Measurements from ENCODE around the gene WDR91.

WDR91 gene

GRCh38 chr7:135195156-135195555, 16.2 kb downstream of the WDR91 start:
- peaks cover 11% of the 10 kb centered on the region for H3K4me1 Mint-ChIP-seq
- ATAC-seq, result no peak
- H3K4me3 Mint-ChIP-seq, result no peak overlapping the region
- no peaks in the 10 kb centered on the region for H3K27me3 Mint-ChIP-seq
- no peak for DNase-seq
- no peaks in the 10 kb centered on the region for H3K9me3 Mint-ChIP-seq
- no peak overlapping the region for H3K27ac Mint-ChIP-seq

DNA sequence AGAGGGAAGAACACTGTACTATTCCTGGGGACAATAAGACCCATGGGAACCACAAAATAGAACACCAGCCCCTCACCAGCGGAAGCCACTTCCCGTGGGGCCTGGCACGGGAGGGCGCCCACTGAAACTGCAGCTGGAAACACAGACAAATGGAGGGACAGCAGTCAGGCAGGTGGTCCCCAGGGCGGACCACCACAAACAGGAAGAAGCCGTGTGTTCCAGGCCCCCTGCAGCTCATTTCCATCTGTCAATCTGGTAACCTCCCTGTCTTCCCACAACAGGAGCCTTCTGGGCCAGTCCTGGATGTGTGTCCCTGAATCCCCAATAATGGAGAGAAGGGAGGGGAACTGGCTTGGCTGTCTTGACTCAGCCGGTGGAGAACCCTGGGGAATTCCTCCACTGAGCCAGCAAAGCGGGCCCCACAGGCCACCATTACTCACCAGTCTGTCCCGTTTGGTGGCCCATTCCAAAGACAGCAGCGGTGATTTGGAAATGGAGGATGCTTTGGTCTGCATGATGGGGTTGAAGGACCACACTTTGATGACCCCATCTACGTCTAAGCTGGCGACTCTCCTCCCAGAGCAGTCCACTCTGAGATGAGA, 16.7 kb downstream of the WDR91 start:
- no peak overlapping the region for H3K27ac Mint-ChIP-seq

DNA sequence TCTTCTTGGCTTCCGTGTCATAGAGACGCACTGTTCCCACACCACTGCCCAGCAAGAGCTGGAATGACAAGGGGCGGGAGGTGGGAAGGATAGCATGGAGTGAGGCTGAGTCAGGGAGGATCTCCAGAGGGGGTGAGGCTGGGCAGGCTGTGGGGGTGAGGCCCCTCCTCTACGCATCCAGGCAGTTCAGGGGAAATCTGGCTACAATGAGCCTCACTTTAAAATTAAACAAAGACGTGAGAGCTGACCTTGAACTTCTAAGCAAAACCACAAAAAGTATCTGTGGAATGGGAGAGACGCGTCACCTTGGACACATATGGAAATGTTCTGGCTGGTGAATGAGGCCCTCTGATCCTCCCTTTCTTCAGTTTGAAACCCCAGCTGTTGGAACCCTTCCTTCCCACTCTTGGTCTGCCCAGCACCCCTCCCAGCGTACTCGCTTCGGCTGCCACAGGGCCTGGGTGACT, 17.7 kb downstream of the WDR91 start:
- Mint-ChIP-seq H3K9me3 (no peaks in the 10 kb centered on the region), H3K27ac (peak overlapping the region in 1 of 2 donors; percentile 54), H3K4me1 (peaks cover 2% of the 10 kb centered on the region), H3K4me3 (no peak overlapping the region), H3K27me3 (no peaks in the 10 kb centered on the region)
- DNase-seq (no peak), ATAC-seq (no peak)

More for the DNA sequence above, 16.7 kb downstream of the WDR91 start:
- ATAC-seq (no peak), DNase-seq (no peak)
- no peaks in the 10 kb centered on the region for H3K9me3 Mint-ChIP-seq
- peaks cover 11% of the 10 kb centered on the region for H3K4me1 Mint-ChIP-seq
- no peaks in the 10 kb centered on the region for H3K27me3 Mint-ChIP-seq
- no peak overlapping the region for H3K4me3 Mint-ChIP-seq

DNA sequence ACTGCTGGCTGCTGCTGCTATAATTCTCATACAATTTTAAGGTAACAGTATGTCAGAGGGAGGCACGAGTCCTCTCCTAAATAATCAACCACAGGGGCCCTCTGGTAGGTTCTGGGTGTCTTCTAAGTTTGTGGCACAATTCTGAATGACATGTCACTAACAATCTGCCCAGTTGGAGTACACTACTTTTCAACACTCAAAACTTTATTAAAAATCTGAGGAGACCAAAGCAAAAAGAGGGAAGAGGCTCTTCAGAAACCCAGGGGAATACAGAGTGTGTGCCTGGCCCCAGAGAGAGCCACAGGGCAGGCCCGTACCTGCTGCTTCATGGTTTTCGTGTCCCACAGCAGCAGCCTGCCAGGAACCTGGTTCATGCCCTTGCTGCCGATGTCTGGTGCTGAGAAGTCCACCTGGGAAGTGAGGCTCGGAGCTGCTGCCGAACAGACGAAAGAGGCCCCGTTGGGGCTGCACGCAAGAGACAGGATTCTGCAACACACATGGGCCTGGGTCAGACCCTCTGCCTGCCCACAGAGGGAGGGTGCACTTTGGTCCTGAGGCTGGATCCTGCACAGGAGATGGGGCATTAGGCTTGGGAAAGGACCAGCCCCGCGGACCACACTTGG, 18.3 kb downstream of the WDR91 start:
- DNase-seq, result no peak
- peak overlapping the region in 1 of 2 donors; percentile 68 for H3K27ac Mint-ChIP-seq
- H3K4me3 Mint-ChIP-seq, result no peak overlapping the region

DNA sequence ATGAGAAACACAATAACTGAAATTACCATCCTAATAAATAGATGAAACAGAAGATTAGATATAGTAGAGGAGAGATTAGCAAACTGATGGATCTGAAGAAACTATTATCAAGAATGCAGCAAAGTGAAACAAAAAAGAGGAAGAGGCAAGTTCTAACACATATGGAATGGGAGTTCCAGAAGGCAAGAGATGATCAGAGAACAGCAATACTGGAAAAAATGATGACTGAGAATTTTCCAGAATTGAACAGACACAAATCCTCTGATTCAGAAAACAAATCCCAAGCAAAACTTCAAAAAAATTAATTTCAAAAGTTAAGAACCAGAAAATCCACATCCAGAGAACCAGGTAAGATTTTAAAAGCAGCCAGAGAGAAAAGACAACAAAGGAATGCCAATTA, 20.6 kb downstream of the WDR91 start:
- H3K9me3 Mint-ChIP-seq, result no peaks in the 10 kb centered on the region
- H3K4me1 Mint-ChIP-seq, result peaks cover 11% of the 10 kb centered on the region
- H3K27ac Mint-ChIP-seq, result peak overlapping the region in 1 of 2 donors; percentile 2
- no peak overlapping the region for H3K4me3 Mint-ChIP-seq
- no peak for DNase-seq
- no peak for ATAC-seq
- H3K27me3 Mint-ChIP-seq, result no peaks in the 10 kb centered on the region

More for the DNA sequence above, 18.3 kb downstream of the WDR91 start:
- Mint-ChIP-seq H3K27me3 (no peaks in the 10 kb centered on the region), H3K9me3 (no peaks in the 10 kb centered on the region), H3K4me1 (no peaks in the 10 kb centered on the region)
- no peak for ATAC-seq

- ATAC-seq (no peak), DNase-seq (no peak)
- H3K4me3 Mint-ChIP-seq, result no peak overlapping the region
- no peaks in the 10 kb centered on the region for H3K27me3 Mint-ChIP-seq
- H3K4me1 Mint-ChIP-seq, result peaks cover 11% of the 10 kb centered on the region
- no peak overlapping the region for H3K27ac Mint-ChIP-seq
- no peaks in the 10 kb centered on the region for H3K9me3 Mint-ChIP-seq
These were observed 21.4 kb downstream of the WDR91 start for GRCh38 chr7:135189961-135190360.

DNA sequence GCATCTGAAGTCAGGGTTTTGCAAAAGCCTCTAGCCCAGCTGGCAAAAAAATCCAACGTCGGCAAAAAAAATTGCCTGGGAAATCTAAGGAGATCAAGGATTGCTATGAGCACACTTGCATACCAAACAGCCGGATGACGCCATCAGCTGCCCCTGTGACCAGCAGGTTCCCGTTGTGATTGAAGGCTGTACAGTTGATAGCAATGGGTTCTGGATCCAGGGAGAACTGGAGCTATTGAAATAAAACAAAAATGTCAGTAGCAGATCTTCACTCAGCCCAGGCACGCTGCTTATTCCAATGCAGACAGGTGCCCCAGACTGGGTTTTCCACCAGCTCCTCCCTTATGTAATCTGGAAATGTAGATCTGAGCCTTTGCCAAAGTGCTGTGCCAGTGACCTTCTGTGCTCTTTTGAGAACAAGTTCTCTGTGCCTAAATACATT, 22.1 kb downstream of the WDR91 start:
- Mint-ChIP-seq H3K4me3 (no peak overlapping the region), H3K27me3 (no peaks in the 10 kb centered on the region), H3K9me3 (no peaks in the 10 kb centered on the region), H3K27ac (peak overlapping the region in 1 of 2 donors; percentile 93), H3K4me1 (peaks cover 11% of the 10 kb centered on the region)
- ATAC-seq, result no peak
- DNase-seq, result no peak

DNA sequence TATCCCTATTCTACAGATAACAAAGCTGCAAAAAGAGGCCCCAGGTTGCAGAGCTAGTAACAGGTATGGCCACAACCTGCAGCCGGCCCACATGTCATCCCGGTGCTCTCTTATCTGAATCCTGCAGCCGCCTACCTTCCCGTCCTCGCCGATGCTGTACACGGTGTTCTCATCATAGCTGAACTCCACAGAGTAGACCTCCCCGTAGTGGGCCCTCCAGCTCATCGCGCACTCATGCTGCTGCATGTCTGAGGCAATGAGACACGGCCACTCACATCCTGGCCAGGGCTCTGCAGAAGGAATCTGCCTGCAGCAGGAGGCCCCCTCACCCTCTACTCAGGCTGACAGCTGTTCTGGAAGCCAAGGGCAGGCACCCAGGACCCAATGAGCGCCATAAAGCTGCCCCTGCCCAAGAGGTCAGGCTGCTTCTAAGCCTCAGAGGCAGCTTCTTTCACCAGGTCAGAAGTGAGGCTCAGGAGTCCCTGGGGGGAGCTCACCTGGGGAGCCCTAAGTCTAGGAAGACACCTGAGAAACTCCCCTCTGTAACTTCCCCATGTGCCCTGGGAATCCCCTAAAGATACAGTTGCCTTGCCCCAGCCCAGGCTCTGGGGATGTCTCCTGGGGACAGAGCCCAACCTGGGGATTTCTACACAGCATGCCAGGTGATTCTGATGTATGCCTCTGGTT, 22.9 kb downstream of the WDR91 start:
- Mint-ChIP-seq H3K9me3 (peaks cover 0 to 4% of the 10 kb centered on the region in 2 donors), H3K4me3 (no peak overlapping the region), H3K27ac (peak overlapping the region in 1 of 2 donors; percentile 28), H3K4me1 (peaks cover 11% of the 10 kb centered on the region), H3K27me3 (no peaks in the 10 kb centered on the region)
- DNase-seq (no peak), ATAC-seq (no peak)

DNA sequence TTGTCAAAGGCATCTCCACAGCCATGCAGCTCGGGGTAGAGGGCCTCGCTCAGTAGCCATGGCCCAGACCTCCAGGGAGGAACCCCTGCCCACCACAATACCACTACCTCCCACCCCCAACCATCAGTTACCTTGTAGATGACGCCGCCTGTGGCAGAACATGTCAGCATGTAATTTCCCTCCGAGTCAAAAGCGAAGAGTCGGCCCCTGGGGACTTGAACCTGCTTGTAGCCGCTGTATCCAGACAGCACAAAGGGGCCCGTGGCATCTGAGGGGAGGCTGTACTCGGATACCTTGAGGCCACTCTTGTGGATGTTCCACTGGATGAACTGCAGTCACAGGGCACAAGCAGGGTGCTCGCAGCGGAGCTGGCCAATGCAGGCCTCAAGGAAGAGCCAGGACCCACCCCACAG, 24.5 kb downstream of the WDR91 start:
- H3K9me3 Mint-ChIP-seq, result peaks cover 5 to 20% of the 10 kb centered on the region in 2 donors
- peak overlapping the region in 1 of 2 donors; percentile 79 for H3K27ac Mint-ChIP-seq

GRCh38 chr7:135186261-135186540, 25.1 kb downstream of the WDR91 start:
- no peak overlapping the region for H3K27ac Mint-ChIP-seq
- H3K27me3 Mint-ChIP-seq, result no peaks in the 10 kb centered on the region
- ATAC-seq (no peak), DNase-seq (no peak)
- no peak overlapping the region for H3K4me3 Mint-ChIP-seq
- H3K9me3 Mint-ChIP-seq, result peaks cover 12 to 27% of the 10 kb centered on the region in 2 donors
- H3K4me1 Mint-ChIP-seq, result peaks cover 11% of the 10 kb centered on the region

More for the DNA sequence above, 24.5 kb downstream of the WDR91 start:
- peak overlapping the region in 1 of 2 donors; percentile 54 for H3K4me3 Mint-ChIP-seq
- H3K4me1 Mint-ChIP-seq, result peaks cover 11% of the 10 kb centered on the region
- DNase-seq (peak in 1 of 2 donors; percentile 65), ATAC-seq (peak; percentile 84)
- no peaks in the 10 kb centered on the region for H3K27me3 Mint-ChIP-seq

GRCh38 chr7:135185471-135186260, 25.7 kb downstream of the WDR91 start:
- Mint-ChIP-seq H3K27me3 (no peaks in the 10 kb centered on the region), H3K4me1 (peaks cover 11% of the 10 kb centered on the region), H3K27ac (peak overlapping the region in 1 of 2 donors; percentile 58), H3K4me3 (no peak overlapping the region), H3K9me3 (peaks cover 14 to 30% of the 10 kb centered on the region in 2 donors)
- no peak for DNase-seq
- no peak for ATAC-seq

DNA sequence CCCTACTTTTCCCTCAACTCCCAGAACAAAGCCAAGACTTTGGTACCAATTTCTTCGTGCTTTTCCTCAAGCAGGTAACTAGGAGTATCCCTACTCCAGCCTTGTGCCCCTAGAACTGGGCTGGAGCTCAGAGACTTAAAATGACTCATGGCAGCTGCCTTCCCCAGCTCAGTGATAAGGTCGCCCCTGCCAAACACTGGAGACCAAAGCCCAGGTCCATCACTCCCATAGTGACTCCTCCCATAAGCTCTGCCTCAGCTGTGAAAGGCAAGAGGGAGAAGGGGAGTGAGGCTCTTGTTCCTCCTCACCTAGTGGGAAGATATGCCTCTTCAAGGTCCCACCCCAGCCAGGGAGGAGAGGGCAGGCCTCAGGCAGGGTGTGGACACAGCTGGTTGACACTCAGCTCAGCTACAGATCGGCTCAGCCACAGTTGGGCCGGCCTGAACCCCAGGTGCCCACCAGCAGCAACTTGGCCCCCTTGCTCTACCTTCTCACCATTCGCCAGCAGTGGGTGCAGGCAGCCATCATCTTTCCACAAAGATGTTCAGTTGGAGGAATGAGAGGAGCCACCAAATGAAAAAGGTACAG, 27.0 kb downstream of the WDR91 start:
- DNase-seq, result no peak
- H3K4me3 Mint-ChIP-seq, result no peak overlapping the region
- peak overlapping the region; percentile 52 to 63 for H3K27ac Mint-ChIP-seq
- peaks cover 14 to 33% of the 10 kb centered on the region in 2 donors for H3K9me3 Mint-ChIP-seq
- H3K4me1 Mint-ChIP-seq, result peaks cover 11% of the 10 kb centered on the region
- no peak for ATAC-seq
- no peaks in the 10 kb centered on the region for H3K27me3 Mint-ChIP-seq

DNA sequence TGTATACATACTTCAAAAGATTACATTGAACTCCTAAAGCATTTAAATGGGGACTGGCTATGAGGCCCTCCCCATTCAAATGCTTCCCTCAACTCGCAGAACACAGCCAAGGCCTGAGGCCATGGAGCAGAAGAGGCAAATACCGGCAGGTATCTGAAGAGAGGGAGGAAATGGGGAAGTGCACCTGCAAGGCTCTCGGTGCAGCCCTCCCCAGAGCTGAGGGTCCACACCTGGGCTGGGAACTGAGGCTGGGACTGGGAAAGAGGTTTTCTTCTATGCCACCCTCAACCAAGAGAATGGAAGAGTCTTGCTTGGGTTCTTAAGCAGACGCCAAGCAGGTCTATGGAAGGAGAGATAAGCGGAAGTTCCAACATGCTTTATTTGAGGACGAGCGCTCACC, 27.8 kb downstream of the WDR91 start:
- H3K9me3 Mint-ChIP-seq, result peaks cover 14 to 41% of the 10 kb centered on the region in 2 donors
- H3K4me3 Mint-ChIP-seq, result no peak overlapping the region
- ATAC-seq, result no peak
- no peak overlapping the region for H3K27ac Mint-ChIP-seq
- DNase-seq, result no peak
- peaks cover 11% of the 10 kb centered on the region for H3K4me1 Mint-ChIP-seq
- H3K27me3 Mint-ChIP-seq, result no peaks in the 10 kb centered on the region

DNA sequence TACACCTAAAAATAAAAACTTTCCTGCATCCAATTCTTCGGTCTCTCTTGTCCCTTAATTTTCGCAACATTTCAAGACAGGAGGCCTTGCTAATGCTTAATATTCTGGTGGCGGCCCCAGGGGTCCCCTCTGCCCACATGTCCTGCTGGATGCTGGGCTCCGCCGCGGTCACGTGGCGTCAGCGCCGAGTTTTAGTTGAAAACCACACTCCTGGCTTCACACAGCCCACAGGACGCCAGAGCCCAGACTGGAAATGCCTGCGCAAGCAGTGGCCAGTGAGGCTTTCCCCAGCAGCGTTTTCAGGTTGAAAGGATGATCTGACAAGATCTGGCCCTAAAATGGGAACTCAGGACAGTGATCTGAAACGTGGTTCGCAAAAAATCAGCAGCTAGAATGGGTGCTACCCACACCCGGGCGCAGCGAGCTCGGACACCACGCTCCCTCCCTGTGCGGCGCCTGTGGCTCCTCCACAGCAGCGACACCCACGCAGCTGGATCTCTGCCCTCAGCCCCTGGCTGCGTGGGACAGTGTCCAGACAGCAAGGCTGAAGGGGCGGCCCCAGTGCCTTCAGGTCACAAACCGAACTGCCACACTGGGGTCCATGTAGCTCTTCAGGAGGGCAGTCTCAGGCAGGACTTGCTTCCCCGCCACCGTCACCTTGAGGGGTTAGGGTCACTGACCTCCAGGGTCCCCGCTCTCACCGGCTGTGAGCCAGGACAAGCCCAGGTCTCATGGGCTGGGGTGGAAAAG, 29.2 kb downstream of the WDR91 start:
- Mint-ChIP-seq H3K9me3 (peaks cover 14 to 42% of the 10 kb centered on the region in 2 donors), H3K27me3 (no peaks in the 10 kb centered on the region), H3K4me3 (no peak overlapping the region), H3K27ac (no peak overlapping the region), H3K4me1 (peaks cover 11% of the 10 kb centered on the region)
- ATAC-seq (no peak), DNase-seq (no peak)
